Activated effector memory CD4-positive, alpha-beta T cell treated with Interleukin-2 at 50 U/mL for 16 hours (primary cell): ENCODE measurements around the gene DPP7.
A peak's percentile ranks its signal among the peaks of the same experiment; 100 is the strongest.

Experiments used
- DNase-seq: peaks from one replicate; pipeline ENCODE4 v3.0.0-alpha.2; 2020

Gene DPP7

GRCh38 chr9:137085920-137086530, 28.5 kb downstream of the DPP7 start:
- peak; percentile 18 for DNase-seq

- no peak for DNase-seq
Observed at GRCh38 chr9:137084526-137084925, 30.0 kb downstream of the DPP7 start.

GRCh38 chr9:137083394-137084004, 31.0 kb downstream of the DPP7 start:
- DNase-seq = no peak

- no peak for DNase-seq
Observed at GRCh38 chr9:137082925-137083290, 31.6 kb downstream of the DPP7 start.

- no peak for DNase-seq
Observed at GRCh38 chr9:137082222-137082924, 32.2 kb downstream of the DPP7 start.

GRCh38 chr9:137080260-137081122, 34.0 kb downstream of the DPP7 start:
- DNase-seq = no peak

GRCh38 chr9:137079401-137079787, 35.1 kb downstream of the DPP7 start:
- DNase-seq = no peak

- DNase-seq = no peak
Observed at GRCh38 chr9:137078701-137079400, 35.7 kb downstream of the DPP7 start.

GRCh38 chr9:137077758-137078693, 36.5 kb downstream of the DPP7 start:
- DNase-seq = peak; percentile 23

GRCh38 chr9:137077010-137077747, 37.4 kb downstream of the DPP7 start, which contains the start of gene UAP1L1:
UAP1L1 (plus strand) TSS chr9:137077517; CDS start chr9:137077533, 16 bp downstream.
- DNase-seq = peak; percentile 34

GRCh38 chr9:137076636-137077009, 37.9 kb downstream of the DPP7 start:
- no peak for DNase-seq

- no peak for DNase-seq
Observed at GRCh38 chr9:137075275-137075775, 39.2 kb downstream of the DPP7 start.

GRCh38 chr9:137074657-137075274, 39.8 kb downstream of the DPP7 start:
- DNase-seq = no peak

- no peak for DNase-seq
Observed at GRCh38 chr9:137073992-137074399, 40.5 kb downstream of the DPP7 start.

- no peak for DNase-seq
Observed at GRCh38 chr9:137071282-137071681, 43.3 kb downstream of the DPP7 start.

- DNase-seq = no peak
Observed at GRCh38 chr9:137070906-137071275, 43.6 kb downstream of the DPP7 start.

GRCh38 chr9:137070201-137070905, 44.2 kb downstream of the DPP7 start, which contains the start of gene SAPCD2:
SAPCD2 (minus strand) TSS chr9:137070557; CDS start chr9:137070460, 97 bp downstream.
- DNase-seq = peak; percentile 77

GRCh38 chr9:137069508-137070091, 44.9 kb downstream of the DPP7 start:
- no peak for DNase-seq
